Endothelial cell of umbilical vein (primary cell): ENCODE results near the gene CCDC107. TPM values are rescaled to one million over a fixed set of nuclear protein-coding genes. Genes with fewer than 3 reads are reported as not detected.

Experiments used
- BruUV-seq: library from RNA; stranded (reverse); fragments of 400-500 nt; replicated peaks from 2 replicates; lab custom pipeline; 2021; lab: Mats Ljungman, UMichigan
- CTCF ChIA-PET: fragments of 300-600, 350-600 bp; sonication (Branson Sonifier 250); formaldehyde crosslinking; loops from one replicate; lab custom pipeline; 2021; ENCODE audit warnings: antibody characterized with exemption, inconsistent platforms; lab: Charles Lee
- POLR2A ChIA-PET: fragments of 300-600, 350-600 bp; sonication (Branson Sonifier 250); formaldehyde crosslinking; loops from one replicate; lab custom pipeline; 2021; ENCODE audit warnings: antibody characterized with exemption, inconsistent platforms; lab: Charles Lee
- DNase-seq: peaks from one replicate; pipeline ENCODE4 v3.0.0-alpha.2; 2011; ENCODE audit warnings: low read depth, low spot score
- FAIRE-seq: peaks from 2 replicates; lab custom pipeline; 2011; peaks lifted over from hg19 to GRCh38; lab: Jason Lieb, UNC
- H2AFZ ChIP-seq: 2 replicates; pipeline ENCODE4 v1.6.0; 2012; ENCODE audit warnings: low read depth, low read length, control low read depth, inconsistent platforms
- H3K27ac ChIP-seq: 2 replicates; pipeline ENCODE4 v1.5.1; 2011; ENCODE audit warnings: low read depth, mild to moderate bottlenecking, control low read depth, low read length, moderate library complexity; ENCODE audit not compliant: insufficient read depth
- H3K27me3 ChIP-seq, 2 experiments: 2 replicates each; pipeline versions ENCODE4 v1.6.0 to v1.6.1; 2011; ENCODE audit warnings: low read length in 2 of 2, mixed read lengths in 1 of 2; ENCODE audit not compliant: control insufficient read depth in 2 of 2, insufficient read depth in 2 of 2
- H3K36me3 ChIP-seq, 2 experiments: 2 replicates in 1 of 2; 3 replicates in 1 of 2; pipeline ENCODE4 v1.5.1; 2011; ENCODE audit warnings: low read length in 2 of 2, mild to moderate bottlenecking in 1 of 2, moderate library complexity in 1 of 2; ENCODE audit not compliant: control insufficient read depth in 2 of 2, insufficient read depth in 2 of 2; ENCODE audit errors: extremely low read depth in 1 of 2
- H3K4me1 ChIP-seq: 3 replicates; pipeline ENCODE4 v1.5.1; 2011; ENCODE audit warnings: mild to moderate bottlenecking, low read length; ENCODE audit not compliant: control insufficient read depth, insufficient read depth; ENCODE audit errors: extremely low read depth
- H3K4me2 ChIP-seq: 2 replicates; pipeline ENCODE4 v1.6.1; 2011; ENCODE audit warnings: low read length, control low read depth, mixed read lengths; ENCODE audit not compliant: insufficient read depth
- H3K4me3 ChIP-seq, 3 experiments: fragments of 200-600 bp in 1 of 3; sonication (generic), shearing (Covaris generic) in 1 of 3; replicated peaks in 1 of 3; 2 replicates each; pipeline ENCODE4 v1.5.1; 2011 to 2016; ENCODE audit warnings: control low read depth in 3 of 3, low read length in 3 of 3, mild to moderate bottlenecking in 2 of 3, inconsistent platforms in 1 of 3, low read depth in 1 of 3, moderate library complexity in 1 of 3; ENCODE audit not compliant: insufficient read depth in 1 of 3
- H3K79me2 ChIP-seq: 2 replicates; pipeline ENCODE4 v1.6.0; 2012; ENCODE audit warnings: low read length, inconsistent platforms; ENCODE audit not compliant: control insufficient read depth, insufficient read depth
- H3K9ac ChIP-seq: replicated peaks from 2 replicates; pipeline ENCODE3; 2011; ENCODE audit warnings: low read length, control low read depth; ENCODE audit not compliant: insufficient read depth; ENCODE audit errors: extremely low read depth
- H3K9me1 ChIP-seq: replicated peaks from 3 replicates; pipeline ENCODE4 v1.6.0; 2011; ENCODE audit warnings: mild to moderate bottlenecking, low read length; ENCODE audit not compliant: control insufficient read depth, insufficient read depth; ENCODE audit errors: extremely low read depth
- H3K9me3 ChIP-seq: replicated peaks from 2 replicates; pipeline ENCODE4 v1.5.1; 2012; ENCODE audit warnings: low read length, inconsistent platforms; ENCODE audit not compliant: control insufficient read depth, insufficient read depth
- H4K20me1 ChIP-seq: replicated peaks from 2 replicates; pipeline ENCODE3; 2011; ENCODE audit warnings: mild to moderate bottlenecking, low read length; ENCODE audit not compliant: control insufficient read depth, insufficient read depth; ENCODE audit errors: extremely low read depth
- EZH2 ChIP-seq: IDR thresholded peaks from 2 replicates; pipeline ENCODE4 v1.6.1; 2012; ENCODE audit warnings: borderline replicate concordance, low read depth, mild to moderate bottlenecking, moderate library complexity, low read length, inconsistent platforms; ENCODE audit not compliant: severe bottlenecking
- FOS ChIP-seq: IDR thresholded peaks from 2 replicates; pipeline ENCODE4 v1.6.1; 2011; ENCODE audit warnings: mild to moderate bottlenecking, low read length, moderate library complexity, borderline replicate concordance; ENCODE audit not compliant: insufficient read depth
- GATA2 ChIP-seq: IDR thresholded peaks from 2 replicates; pipeline ENCODE4 v1.7.0; 2011; ENCODE audit warnings: low read depth, mild to moderate bottlenecking, moderate library complexity, mixed read lengths, low read length; ENCODE audit not compliant: insufficient read length, insufficient read depth
- JUN ChIP-seq: IDR thresholded peaks from 2 replicates; pipeline ENCODE4 v1.6.1; 2011; ENCODE audit warnings: borderline replicate concordance, low read depth; ENCODE audit not compliant: insufficient read length, insufficient read depth
- MAX ChIP-seq: IDR thresholded peaks from 2 replicates; pipeline ENCODE4 v1.6.1; 2011; ENCODE audit not compliant: insufficient read depth, insufficient read length
- POLR2A ChIP-seq: IDR thresholded peaks from 2 replicates; pipeline ENCODE4 v1.6.1; 2012; ENCODE audit warnings: low read depth, mild to moderate bottlenecking, control low read depth, low read length
- POLR2AphosphoS5 ChIP-seq: IDR thresholded peaks from 2 replicates; pipeline ENCODE4 v1.6.1; 2012; ENCODE audit warnings: low read depth, mild to moderate bottlenecking, control low read depth, low read length, moderate library complexity; ENCODE audit not compliant: insufficient read depth
- dilution Hi-C: fragments of 300-500 bp; cut with MboI; formaldehyde crosslinking; loops from one replicate; pipeline ENCODE4 v1.15.0; 2019; ENCODE audit warnings: low sequenced_read_pairs; ENCODE audit not compliant: extremely low pct_ligation_motif_present
- intact Hi-C: fragments of 100-400 bp; cut with micrococcal nuclease; formaldehyde crosslinking; loops from one replicate; pipeline ENCODE4 v1.10.0; 2022
- polyA plus RNA-seq, 4 experiments: library from polyadenylated mRNA; depleted of rRNA in 3 of 4; stranded (reverse) in 3 of 4; unstranded in 1 of 4; fragments of >200 nt; gene quantifications; 2 replicates each; pipeline versions ENCODE4 v1.2.1 to v1.2.3, GENCODE V29; 2011 to 2012; ENCODE audit warnings: missing spikeins in 1 of 4
- total RNA-seq: library from RNA; stranded (reverse); gene quantifications from 2 replicates; pipeline ENCODE4 v1.2.3, GENCODE V29; 2021

CCDC107 gene
- total and polyA plus RNA-seq, 2 donors (not counting 3 experiments of a cell fraction or from before 2014, with no cell fraction given), result 13.2 to 16.0 TPM

GRCh38 chr9:35635730-35636129 is 22.4 kb upstream of the CCDC107 start:
- peak; percentile 12 for FAIRE-seq
- TF ChIP-seq GATA2 (no peak), POLR2AphosphoS5 (no peak), FOS (no peak), POLR2A (no peak), MAX (no peak), EZH2 (no peak), JUN (no peak)

More at GRCh38 chr9:35635730-35636129, 22.4 kb upstream of the CCDC107 start:
- intact Hi-C loops, result no loop called here
- CTCF ChIA-PET, result interaction anchor here (1.5 kb wide), 1 partner anchor 22 kb away, joined by 4 read pairs; the partner anchor contains the start of genes CCDC107 and RMRP
- Histone ChIP-seq H2AFZ (no peak overlapping the region), H3K4me2 (no peak overlapping the region), H3K79me2 (no peaks in the 10 kb centered on the region), H3K27ac (no peak overlapping the region), H3K9ac (no peak overlapping the region), H3K9me3 (no peaks in the 10 kb centered on the region), H3K4me1 (no peaks in the 10 kb centered on the region), H4K20me1 (no peaks in the 10 kb centered on the region), H3K27me3 (peaks cover 6 to 8% of the 10 kb centered on the region in 2 experiments), H3K4me3 (no peak overlapping the region), H3K9me1 (no peaks in the 10 kb centered on the region), H3K36me3 (no peaks in the 10 kb centered on the region)
- BruUV-seq, result no TSS peak
- dilution Hi-C loops, result no loop called here
- POLR2A ChIA-PET, result no interaction called here
- DNase-seq, result no peak
